GM11168 (cell line): Measurements from ENCODE around the gene SETBP1.

Experiments
- in situ Hi-C: fragments of 300-500 bp; cut with MboI; formaldehyde crosslinking; loops from one replicate; pipeline ENCODE4 v1.12.0; 2022; ENCODE audit warnings: low sequenced_read_pairs; ENCODE audit not compliant: unreplicated experiment

Gene SETBP1

GRCh38 chr18:44744161-44745121 is 63.8 kb downstream of the SETBP1 start:
- in situ Hi-C loops = no loop called here

GRCh38 chr18:44747157-44747556 is 66.5 kb downstream of the SETBP1 start:
- in situ Hi-C loops = no loop called here

GRCh38 chr18:44748582-44748981 is 67.9 kb downstream of the SETBP1 start:
- in situ Hi-C loops = no loop called here

GRCh38 chr18:44750774-44751173 is 70.1 kb downstream of the SETBP1 start:
- in situ Hi-C loops = no loop called here

GRCh38 chr18:44754567-44754966 is 73.9 kb downstream of the SETBP1 start:
- in situ Hi-C loops = no loop called here

GRCh38 chr18:44758861-44759631 is 78.4 kb downstream of the SETBP1 start:
- in situ Hi-C loops = no loop called here

- in situ Hi-C loops = no loop called here
Observed at GRCh38 chr18:44759925-44760342, 79.2 kb downstream of the SETBP1 start.

GRCh38 chr18:44761812-44762211 is 81.1 kb downstream of the SETBP1 start:
- in situ Hi-C loops = no loop called here

- in situ Hi-C loops = no loop called here
Observed at GRCh38 chr18:44763327-44763726, 82.6 kb downstream of the SETBP1 start.

- in situ Hi-C loops = no loop called here
Observed at GRCh38 chr18:44764863-44765262, 84.2 kb downstream of the SETBP1 start.

- in situ Hi-C loops = no loop called here
Observed at GRCh38 chr18:44765456-44765855, 84.8 kb downstream of the SETBP1 start.

GRCh38 chr18:44766450-44766849 is 85.8 kb downstream of the SETBP1 start:
- in situ Hi-C loops = no loop called here

GRCh38 chr18:44767807-44768206 is 87.1 kb downstream of the SETBP1 start:
- in situ Hi-C loops = no loop called here

- in situ Hi-C loops = no loop called here
Observed at GRCh38 chr18:44770641-44771040, 90.0 kb downstream of the SETBP1 start.

GRCh38 chr18:44771572-44771955 is 90.9 kb downstream of the SETBP1 start:
- in situ Hi-C loops = no loop called here

GRCh38 chr18:44771956-44772917 is 91.5 kb downstream of the SETBP1 start:
- in situ Hi-C loops = no loop called here

GRCh38 chr18:44773640-44774155 is 93.0 kb downstream of the SETBP1 start:
- in situ Hi-C loops = no loop called here

GRCh38 chr18:44774191-44774590 is 93.5 kb downstream of the SETBP1 start:
- in situ Hi-C loops = no loop called here

GRCh38 chr18:44777457-44778192 is 96.9 kb downstream of the SETBP1 start:
- in situ Hi-C loops = no loop called here
